SHP77 treated with DMSO at 0.1 percent for 48 hours (cell line): ENCODE results near the gene HOXA10.

ENCODE experiments used
- DNase-seq: peaks from one replicate; lab custom pipeline; 2025; lab: John Stamatoyannopoulos, UW

HOXA10 gene

GRCh38 chr7:27143950-27144780, 30.0 kb downstream of the HOXA10 start:
- no peak for DNase-seq

GRCh38 chr7:27143023-27143949, 30.8 kb downstream of the HOXA10 start, which contains the start of gene HOXA5:
HOXA5 (minus strand) TSS chr7:27143681; CDS start chr7:27143607, 74 bp downstream.
- DNase-seq, result no peak

- DNase-seq, result no peak
Observed at GRCh38 chr7:27142580-27143022, 31.5 kb downstream of the HOXA10 start.

- DNase-seq, result no peak
Observed at GRCh38 chr7:27141923-27142579, 32.1 kb downstream of the HOXA10 start.

- no peak for DNase-seq
Observed at GRCh38 chr7:27141137-27141922, 32.8 kb downstream of the HOXA10 start.

GRCh38 chr7:27140126-27140857, 33.8 kb downstream of the HOXA10 start:
- DNase-seq, result no peak

- no peak for DNase-seq
Observed at GRCh38 chr7:27139334-27140125, 34.6 kb downstream of the HOXA10 start.

GRCh38 chr7:27138985-27139333, 35.2 kb downstream of the HOXA10 start:
- no peak for DNase-seq

GRCh38 chr7:27138472-27138871, 35.6 kb downstream of the HOXA10 start:
- no peak for DNase-seq

- no peak for DNase-seq
Observed at GRCh38 chr7:27137640-27138315, 36.3 kb downstream of the HOXA10 start.

GRCh38 chr7:27134392-27134791, 39.7 kb downstream of the HOXA10 start:
- no peak for DNase-seq

GRCh38 chr7:27133409-27134231, 40.5 kb downstream of the HOXA10 start:
- DNase-seq, result no peak

GRCh38 chr7:27132978-27133377, 41.1 kb downstream of the HOXA10 start:
- DNase-seq, result no peak

- DNase-seq, result no peak
Observed at GRCh38 chr7:27132214-27132613, 41.9 kb downstream of the HOXA10 start.

- no peak for DNase-seq
Observed at GRCh38 chr7:27131390-27131819, 42.7 kb downstream of the HOXA10 start.

- no peak for DNase-seq
Observed at GRCh38 chr7:27130540-27131389, 43.4 kb downstream of the HOXA10 start, which contains the start of gene HOXA4. HOXA4 (minus strand) TSS chr7:27130757; CDS start chr7:27130733, 24 bp downstream.
